Astrocyte of the cerebellum (primary cell): Measurements from ENCODE around the gene CCDC188.

ENCODE experiments used
- DNase-seq: peaks from one replicate; pipeline ENCODE4 v3.0.0-alpha.2; 2011; ENCODE audit warnings: low read depth
- H3K4me3 ChIP-seq: 2 replicates; pipeline ENCODE4 v1.5.1; 2011; ENCODE audit warnings: mild to moderate bottlenecking, low read depth, low read length, moderate library complexity
- CTCF ChIP-seq: IDR thresholded peaks from 2 replicates; pipeline ENCODE4 v1.5.1; 2012; ENCODE audit warnings: low read length, low read depth, moderate library complexity, mild to moderate bottlenecking; ENCODE audit errors: missing control alignments
- in situ Hi-C: cut with HindIII; loops from 2 replicates; pipeline ENCODE4 v1.10.0; 2017; ENCODE audit warnings: low sequenced_read_pairs

CCDC188 gene

GRCh38 chr22:20140107-20140445, 10.8 kb downstream of the CCDC188 start:
- TF ChIP-seq CTCF: no peak
- no peak for DNase-seq
- in situ Hi-C loops: no loop called here

GRCh38 chr22:20139391-20140106, 11.3 kb downstream of the CCDC188 start:
- in situ Hi-C loops: no loop called here
- no peak overlapping the region for H3K4me3 ChIP-seq
- no peak for TF ChIP-seq CTCF
- no peak for DNase-seq

More at GRCh38 chr22:20140107-20140445, 10.8 kb downstream of the CCDC188 start:
- H3K4me3 ChIP-seq: no peak overlapping the region

GRCh38 chr22:20138868-20139267, 12.0 kb downstream of the CCDC188 start:
- no peak overlapping the region for H3K4me3 ChIP-seq
- in situ Hi-C loops: no loop called here
- DNase-seq: no peak
- TF ChIP-seq CTCF: no peak

- no peak for DNase-seq
- TF ChIP-seq CTCF: no peak
- H3K4me3 ChIP-seq: no peak overlapping the region
- in situ Hi-C loops: no loop called here
Measured at GRCh38 chr22:20138417-20138738, 12.5 kb downstream of the CCDC188 start.

- TF ChIP-seq CTCF: no peak
- DNase-seq: no peak
- in situ Hi-C loops: no loop called here
- no peak overlapping the region for H3K4me3 ChIP-seq
Measured at GRCh38 chr22:20137671-20138416, 13.0 kb downstream of the CCDC188 start.

- TF ChIP-seq CTCF: no peak
- DNase-seq: no peak
- no peak overlapping the region for H3K4me3 ChIP-seq
- in situ Hi-C loops: no loop called here
Measured at GRCh38 chr22:20137113-20137512, 13.7 kb downstream of the CCDC188 start.
